HG02763 (cell line): ENCODE measurements around the gene SORBS2.

ENCODE experiments used
- ATAC-seq: cut with Tn5 transposase; IDR thresholded peaks from one replicate; pipeline ENCODE4 v1.9.1; 2021; ENCODE audit warnings: mild to moderate bottlenecking, moderate library complexity; ENCODE audit not compliant: unreplicated experiment

Gene SORBS2

GRCh38 chr4:185775792-185776555 is 36.0 kb downstream of the SORBS2 start:
- no peak for ATAC-seq

- no peak for ATAC-seq
Observed at GRCh38 chr4:185774845-185775680, 36.9 kb downstream of the SORBS2 start.

GRCh38 chr4:185774131-185774653 is 37.8 kb downstream of the SORBS2 start:
- no peak for ATAC-seq

DNA sequence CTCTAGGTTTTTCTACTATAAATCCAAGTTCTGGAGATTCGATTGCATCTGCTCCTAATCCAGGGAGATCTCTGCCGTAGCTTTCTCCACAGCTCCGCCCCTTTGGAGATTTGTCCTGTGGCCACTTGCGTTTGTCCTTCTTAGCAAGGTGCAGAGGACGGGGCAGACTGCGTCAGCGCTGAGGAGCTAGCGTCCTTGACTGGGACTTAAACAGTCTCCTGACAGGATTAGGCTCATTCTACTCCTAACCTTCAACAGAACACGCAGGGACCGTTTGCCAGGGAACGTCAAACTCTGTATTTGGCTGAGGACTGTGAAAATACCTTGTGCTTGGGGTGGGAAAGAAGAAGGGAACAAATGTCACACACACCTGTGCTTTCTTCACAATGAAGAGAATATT is 38.6 kb downstream of the SORBS2 start:
- ATAC-seq = no peak

- no peak for ATAC-seq
Observed at GRCh38 chr4:185772391-185773093, 39.5 kb downstream of the SORBS2 start.

- no peak for ATAC-seq
Observed at GRCh38 chr4:185771711-185772390, 40.1 kb downstream of the SORBS2 start.

DNA sequence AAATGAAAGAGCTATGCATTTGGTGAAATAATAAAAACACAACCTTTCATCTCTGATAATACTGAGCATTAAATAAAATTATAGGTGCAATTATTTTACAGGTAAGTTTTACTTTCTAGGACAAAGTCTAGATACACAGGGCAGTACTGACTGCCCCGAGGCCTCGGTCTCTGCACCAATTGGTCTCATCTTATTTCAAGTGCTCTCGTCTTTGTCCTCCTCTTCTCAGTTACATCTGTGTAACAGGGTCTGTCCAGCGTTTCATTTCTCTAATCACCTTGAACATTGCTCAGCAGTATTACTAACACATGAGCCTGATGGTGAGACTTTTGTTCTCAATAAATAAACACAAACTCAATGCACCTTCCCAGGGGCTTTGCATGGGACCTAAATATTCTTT is 44.5 kb downstream of the SORBS2 start:
- no peak for ATAC-seq

GRCh38 chr4:185764876-185765275 is 47.1 kb downstream of the SORBS2 start:
- ATAC-seq = no peak

GRCh38 chr4:185761352-185762235 is 50.4 kb downstream of the SORBS2 start:
- ATAC-seq = no peak

GRCh38 chr4:185758807-185759206 is 53.2 kb downstream of the SORBS2 start:
- no peak for ATAC-seq

GRCh38 chr4:185755451-185755850 is 56.5 kb downstream of the SORBS2 start:
- ATAC-seq = no peak

DNA sequence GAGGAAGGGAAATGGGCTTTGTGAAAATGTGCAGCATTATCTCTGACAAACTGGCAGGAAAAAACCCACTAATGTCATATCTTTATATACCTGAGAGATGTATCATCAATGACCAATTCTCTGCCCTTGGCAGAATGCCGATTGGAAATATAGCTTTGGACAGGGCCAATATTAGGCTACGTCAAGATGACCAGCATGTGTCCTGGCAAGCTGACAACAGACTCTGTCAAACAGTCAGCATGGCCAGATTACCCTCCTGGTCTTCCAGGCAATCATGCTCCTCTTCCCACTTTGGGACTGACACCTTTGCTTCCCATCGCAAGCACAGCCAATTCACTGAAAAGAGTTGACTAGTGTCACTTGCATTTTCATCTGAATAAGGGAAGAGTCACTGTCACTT is 57.0 kb downstream of the SORBS2 start:
- ATAC-seq = no peak

GRCh38 chr4:185752872-185753271 is 59.1 kb downstream of the SORBS2 start:
- ATAC-seq = no peak

DNA sequence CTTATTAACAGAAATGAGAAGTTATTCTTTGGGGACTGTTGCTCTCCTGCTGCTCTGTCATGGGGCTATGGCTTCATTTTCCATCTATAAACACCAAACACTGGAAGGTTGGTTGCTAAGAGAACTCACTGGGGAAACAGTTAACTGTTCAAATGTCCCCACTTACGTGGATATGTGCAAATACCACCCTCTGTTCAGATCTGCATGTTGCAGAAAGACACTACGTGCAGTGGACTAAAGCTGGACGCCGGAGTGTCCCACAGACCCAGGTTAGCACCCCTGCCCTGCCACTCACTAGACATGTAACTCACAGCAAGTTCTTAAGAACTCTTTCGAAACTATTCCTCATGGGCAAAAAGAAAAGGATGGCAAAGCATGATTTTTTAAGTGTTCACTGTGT is 62.1 kb downstream of the SORBS2 start:
- no peak for ATAC-seq

DNA sequence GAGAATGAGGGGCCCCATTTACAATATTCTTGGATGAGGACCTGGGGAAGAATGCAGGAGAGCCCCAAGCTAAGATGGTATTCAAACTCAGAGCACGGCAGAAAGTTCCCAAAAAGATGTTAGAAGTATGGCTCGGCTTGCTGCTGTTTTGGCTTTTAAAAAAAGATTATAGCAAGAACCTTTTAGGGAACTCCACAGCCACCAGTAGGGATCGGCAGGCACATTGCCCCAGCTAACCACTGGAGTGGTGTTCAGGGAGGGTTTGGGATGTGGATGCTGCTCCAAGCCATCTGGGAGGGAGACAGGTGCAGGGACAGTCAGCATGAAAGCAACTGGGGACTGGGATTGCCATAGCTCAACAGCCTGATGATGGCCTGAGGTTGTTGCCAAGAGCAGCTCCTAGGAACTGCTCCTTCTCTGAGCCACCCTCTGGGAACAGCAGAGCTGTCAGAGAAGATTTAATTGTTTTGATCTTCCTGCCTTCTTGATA is 63.0 kb downstream of the SORBS2 start:
- no peak for ATAC-seq

DNA sequence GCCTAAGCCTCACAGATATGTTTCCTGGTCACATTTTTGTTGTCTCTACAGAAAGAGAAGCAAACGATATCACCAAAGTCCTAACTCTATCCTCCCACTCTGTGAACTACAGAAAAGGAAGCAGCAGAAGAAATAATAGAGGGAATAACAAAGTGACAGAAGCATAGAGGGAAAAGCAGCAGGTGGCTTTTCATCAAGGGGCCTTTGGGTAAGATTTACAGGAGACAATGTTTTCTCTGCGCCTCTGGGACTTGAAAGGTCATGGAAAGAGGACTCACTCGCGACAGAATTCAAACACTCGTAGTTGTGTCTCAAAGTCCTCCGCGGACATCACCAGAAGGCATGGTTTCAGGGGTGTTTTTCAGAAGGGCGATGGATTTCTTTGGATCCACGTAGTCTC is 66.1 kb downstream of the SORBS2 start:
- ATAC-seq = no peak

DNA sequence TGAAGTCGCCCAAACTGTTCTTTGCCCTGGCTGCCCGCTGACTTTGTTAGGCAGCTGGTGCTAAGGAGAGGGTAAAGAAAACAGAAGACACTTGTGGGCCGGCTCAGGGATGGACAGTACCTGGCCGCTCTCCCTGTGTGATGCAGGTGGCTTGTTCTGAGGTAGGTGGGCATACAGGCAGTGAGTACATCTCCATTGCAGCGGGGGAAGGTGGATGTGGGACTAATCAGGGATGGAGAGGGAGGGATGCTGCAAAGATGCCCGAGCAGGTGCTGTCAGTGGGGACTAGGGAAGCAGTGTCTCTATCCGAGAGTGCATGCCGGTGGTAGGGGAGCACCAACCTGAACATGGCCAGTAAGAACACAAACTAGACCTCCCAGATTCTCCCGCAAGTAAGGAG is 67.0 kb downstream of the SORBS2 start:
- no peak for ATAC-seq

DNA sequence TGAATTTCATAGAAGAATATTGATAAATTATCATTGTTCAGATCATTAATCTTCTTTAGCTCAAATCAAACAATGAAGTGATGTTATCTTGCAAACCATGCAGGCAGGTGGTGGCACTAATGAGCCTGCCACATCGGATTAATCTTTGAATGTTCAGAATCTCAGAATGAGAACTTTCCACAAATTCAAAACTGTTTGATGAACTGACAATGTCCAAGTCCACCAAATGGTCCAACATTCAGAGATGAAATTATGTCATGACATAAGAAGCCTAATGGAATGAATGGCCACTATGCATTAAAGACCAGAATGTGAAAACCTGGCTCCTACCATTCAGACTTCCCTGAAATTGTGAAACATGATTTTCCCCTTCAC is 67.5 kb downstream of the SORBS2 start:
- ATAC-seq = no peak

DNA sequence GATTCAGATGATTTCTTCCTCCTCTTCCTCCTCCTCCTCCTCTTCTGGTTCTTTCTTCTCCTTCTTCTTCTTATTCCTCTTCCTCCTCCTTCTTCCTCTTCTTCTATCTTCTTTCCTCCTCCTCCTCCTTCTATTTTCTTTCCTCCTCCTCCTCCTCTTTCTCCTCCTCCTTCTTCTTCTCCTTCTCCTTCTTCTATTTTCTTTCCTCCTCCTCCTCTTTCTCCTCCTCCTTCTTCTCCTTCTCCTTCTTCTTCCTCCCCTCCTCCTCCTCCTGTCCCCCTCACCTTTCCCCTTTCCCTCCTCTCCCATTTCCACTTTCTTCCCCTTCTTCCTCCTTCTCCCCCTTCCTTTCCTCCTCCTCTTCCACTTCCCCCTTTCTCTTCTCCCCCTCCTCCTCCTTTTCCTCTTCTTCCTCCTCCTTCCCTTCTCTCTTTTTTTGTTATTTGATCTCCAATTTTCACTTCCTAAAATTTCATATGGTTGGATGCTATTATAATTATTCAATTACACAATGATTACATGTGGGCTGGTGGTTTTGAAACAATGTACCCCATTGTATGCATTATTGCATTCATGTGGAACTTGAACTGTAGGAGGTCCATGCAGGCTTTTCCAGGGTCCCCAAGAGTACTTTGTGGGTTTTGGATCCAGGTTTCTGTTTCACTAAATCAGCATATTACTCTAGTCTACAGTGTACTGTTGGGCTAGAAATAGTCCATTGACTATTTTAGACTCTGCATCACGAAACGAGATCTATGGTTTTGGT is 68.1 kb downstream of the SORBS2 start:
- ATAC-seq = no peak
